ENCODE data around the gene GPR34.
"Not testable (repeated sequence)": the region's sequence is repeated elsewhere in the genome, so short reads cannot be mapped to it uniquely, and the experiment has no call there.

DNA sequence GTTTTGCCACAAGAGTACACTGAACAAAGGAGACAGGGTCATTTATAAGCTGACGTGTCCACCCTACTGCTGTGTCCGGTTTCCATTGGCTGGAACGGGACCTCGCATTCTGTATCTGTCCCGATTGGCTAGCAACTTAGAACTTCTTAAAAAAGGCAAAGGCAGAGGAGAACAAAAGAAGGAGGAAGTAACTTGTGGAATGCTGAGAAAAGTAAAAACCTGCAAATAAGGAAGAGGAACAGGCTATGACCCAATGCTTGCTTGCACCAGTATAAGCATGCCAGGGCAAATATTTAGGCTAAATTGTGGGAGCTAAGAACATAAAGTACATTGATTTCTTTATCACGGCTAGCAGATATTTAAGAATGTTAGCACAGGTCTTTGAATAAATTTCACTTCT lies 30.8 kb downstream of the GPR34 start:
- TF ChIP-seq, protein P1, sequence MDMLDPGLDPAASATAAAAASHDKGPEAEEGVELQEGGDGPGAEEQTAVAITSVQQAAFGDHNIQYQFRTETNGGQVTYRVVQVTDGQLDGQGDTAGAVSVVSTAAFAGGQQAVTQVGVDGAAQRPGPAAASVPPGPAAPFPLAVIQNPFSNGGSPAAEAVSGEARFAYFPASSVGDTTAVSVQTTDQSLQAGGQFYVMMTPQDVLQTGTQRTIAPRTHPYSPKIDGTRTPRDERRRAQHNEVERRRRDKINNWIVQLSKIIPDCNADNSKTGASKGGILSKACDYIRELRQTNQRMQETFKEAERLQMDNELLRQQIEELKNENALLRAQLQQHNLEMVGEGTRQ (IDR thresholded peaks at IDR 0.05), result not testable (repeated sequence)
- not testable (repeated sequence) for TF ChIP-seq POLR2A (IDR thresholded peaks at IDR 0.05; ENCODE audit: low read length); FOXS1 (CRISPR knock-in tag; IDR thresholded peaks at IDR 0.05); KDM1A (IDR thresholded peaks at IDR 0.05; ENCODE audit: low read depth); CHD2 (IDR thresholded peaks at IDR 0.05; ENCODE audit: low read length, partially characterized antibody); HOXB13 (CRISPR knock-in tag; IDR thresholded peaks at IDR 0.05; ENCODE audit: low read depth); HDAC2 (IDR thresholded peaks at IDR 0.05); CEBPB (IDR thresholded peaks at IDR 0.05); MAFK (IDR thresholded peaks at IDR 0.05; ENCODE audit: partially characterized antibody); MAZ (IDR thresholded peaks at IDR 0.05; ENCODE audit: borderline replicate concordance, low read depth, low read length)
- TF ChIP-seq, protein P2, sequence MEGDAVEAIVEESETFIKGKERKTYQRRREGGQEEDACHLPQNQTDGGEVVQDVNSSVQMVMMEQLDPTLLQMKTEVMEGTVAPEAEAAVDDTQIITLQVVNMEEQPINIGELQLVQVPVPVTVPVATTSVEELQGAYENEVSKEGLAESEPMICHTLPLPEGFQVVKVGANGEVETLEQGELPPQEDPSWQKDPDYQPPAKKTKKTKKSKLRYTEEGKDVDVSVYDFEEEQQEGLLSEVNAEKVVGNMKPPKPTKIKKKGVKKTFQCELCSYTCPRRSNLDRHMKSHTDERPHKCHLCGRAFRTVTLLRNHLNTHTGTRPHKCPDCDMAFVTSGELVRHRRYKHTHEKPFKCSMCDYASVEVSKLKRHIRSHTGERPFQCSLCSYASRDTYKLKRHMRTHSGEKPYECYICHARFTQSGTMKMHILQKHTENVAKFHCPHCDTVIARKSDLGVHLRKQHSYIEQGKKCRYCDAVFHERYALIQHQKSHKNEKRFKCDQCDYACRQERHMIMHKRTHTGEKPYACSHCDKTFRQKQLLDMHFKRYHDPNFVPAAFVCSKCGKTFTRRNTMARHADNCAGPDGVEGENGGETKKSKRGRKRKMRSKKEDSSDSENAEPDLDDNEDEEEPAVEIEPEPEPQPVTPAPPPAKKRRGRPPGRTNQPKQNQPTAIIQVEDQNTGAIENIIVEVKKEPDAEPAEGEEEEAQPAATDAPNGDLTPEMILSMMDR (IDR thresholded peaks at IDR 0.05), result not testable (repeated sequence)
- TF ChIP-seq, protein P3, sequence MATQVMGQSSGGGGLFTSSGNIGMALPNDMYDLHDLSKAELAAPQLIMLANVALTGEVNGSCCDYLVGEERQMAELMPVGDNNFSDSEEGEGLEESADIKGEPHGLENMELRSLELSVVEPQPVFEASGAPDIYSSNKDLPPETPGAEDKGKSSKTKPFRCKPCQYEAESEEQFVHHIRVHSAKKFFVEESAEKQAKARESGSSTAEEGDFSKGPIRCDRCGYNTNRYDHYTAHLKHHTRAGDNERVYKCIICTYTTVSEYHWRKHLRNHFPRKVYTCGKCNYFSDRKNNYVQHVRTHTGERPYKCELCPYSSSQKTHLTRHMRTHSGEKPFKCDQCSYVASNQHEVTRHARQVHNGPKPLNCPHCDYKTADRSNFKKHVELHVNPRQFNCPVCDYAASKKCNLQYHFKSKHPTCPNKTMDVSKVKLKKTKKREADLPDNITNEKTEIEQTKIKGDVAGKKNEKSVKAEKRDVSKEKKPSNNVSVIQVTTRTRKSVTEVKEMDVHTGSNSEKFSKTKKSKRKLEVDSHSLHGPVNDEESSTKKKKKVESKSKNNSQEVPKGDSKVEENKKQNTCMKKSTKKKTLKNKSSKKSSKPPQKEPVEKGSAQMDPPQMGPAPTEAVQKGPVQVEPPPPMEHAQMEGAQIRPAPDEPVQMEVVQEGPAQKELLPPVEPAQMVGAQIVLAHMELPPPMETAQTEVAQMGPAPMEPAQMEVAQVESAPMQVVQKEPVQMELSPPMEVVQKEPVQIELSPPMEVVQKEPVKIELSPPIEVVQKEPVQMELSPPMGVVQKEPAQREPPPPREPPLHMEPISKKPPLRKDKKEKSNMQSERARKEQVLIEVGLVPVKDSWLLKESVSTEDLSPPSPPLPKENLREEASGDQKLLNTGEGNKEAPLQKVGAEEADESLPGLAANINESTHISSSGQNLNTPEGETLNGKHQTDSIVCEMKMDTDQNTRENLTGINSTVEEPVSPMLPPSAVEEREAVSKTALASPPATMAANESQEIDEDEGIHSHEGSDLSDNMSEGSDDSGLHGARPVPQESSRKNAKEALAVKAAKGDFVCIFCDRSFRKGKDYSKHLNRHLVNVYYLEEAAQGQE (IDR thresholded peaks at IDR 0.05), result not testable (repeated sequence)
- TF ChIP-seq, protein P4, sequence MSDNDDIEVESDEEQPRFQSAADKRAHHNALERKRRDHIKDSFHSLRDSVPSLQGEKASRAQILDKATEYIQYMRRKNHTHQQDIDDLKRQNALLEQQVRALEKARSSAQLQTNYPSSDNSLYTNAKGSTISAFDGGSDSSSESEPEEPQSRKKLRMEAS (IDR thresholded peaks at IDR 0.05), result not testable (repeated sequence)

Data from A549 (cell line).